Type B pancreatic cell (in vitro differentiated cells): ENCODE data around the gene ISOC2. TPM values are rescaled to one million over a fixed set of nuclear protein-coding genes. Genes with fewer than 3 reads are reported as not detected.
"Not testable (repeated sequence)": the region's sequence is repeated elsewhere in the genome, so short reads cannot be mapped to it uniquely, and the experiment has no call there.

Experiments used
- DNase-seq: peaks from one replicate; pipeline ENCODE4 v3.0.0; 2021; ENCODE audit warnings: mixed read lengths; ENCODE audit not compliant: unreplicated experiment; ENCODE audit errors: extremely low spot score
- H3K27ac Mint-ChIP-seq: 2 replicates; pipeline ENCODE4 v1.8.0; 2021; ENCODE audit warnings: mild to moderate bottlenecking, mixed read lengths
- H3K27me3 Mint-ChIP-seq: 2 replicates; pipeline ENCODE4 v1.8.0; 2021; ENCODE audit warnings: mixed read lengths
- H3K36me3 Mint-ChIP-seq: 2 replicates; pipeline ENCODE4 v1.8.0; 2021; ENCODE audit warnings: mixed read lengths
- H3K4me1 Mint-ChIP-seq: one replicate; pipeline ENCODE4 v1.8.0; 2021; ENCODE audit warnings: mixed read lengths; ENCODE audit not compliant: unreplicated experiment
- H3K4me3 Mint-ChIP-seq: 2 replicates; pipeline ENCODE4 v1.8.0; 2021; ENCODE audit warnings: mild to moderate bottlenecking, mixed read lengths
- H3K9me3 Mint-ChIP-seq: 2 replicates; pipeline ENCODE4 v1.8.0; 2021; ENCODE audit warnings: mixed read lengths
- CTCF ChIP-seq: fragments of 200-600 bp; sonication (generic); conservative IDR thresholded peaks from 2 replicates; pipeline ENCODE4 v1.5.0; 2021; ENCODE audit warnings: antibody characterized with exemption, mild to moderate bottlenecking
- total RNA-seq: library from RNA; stranded (reverse); gene quantifications from 2 replicates; pipeline ENCODE4 v1.2.1, GENCODE V29; 2021; ENCODE audit warnings: low replicate concordance

The ISOC2 gene
- total RNA-seq, 1 donor from 2014 or later, result 47.5 TPM

DNA sequence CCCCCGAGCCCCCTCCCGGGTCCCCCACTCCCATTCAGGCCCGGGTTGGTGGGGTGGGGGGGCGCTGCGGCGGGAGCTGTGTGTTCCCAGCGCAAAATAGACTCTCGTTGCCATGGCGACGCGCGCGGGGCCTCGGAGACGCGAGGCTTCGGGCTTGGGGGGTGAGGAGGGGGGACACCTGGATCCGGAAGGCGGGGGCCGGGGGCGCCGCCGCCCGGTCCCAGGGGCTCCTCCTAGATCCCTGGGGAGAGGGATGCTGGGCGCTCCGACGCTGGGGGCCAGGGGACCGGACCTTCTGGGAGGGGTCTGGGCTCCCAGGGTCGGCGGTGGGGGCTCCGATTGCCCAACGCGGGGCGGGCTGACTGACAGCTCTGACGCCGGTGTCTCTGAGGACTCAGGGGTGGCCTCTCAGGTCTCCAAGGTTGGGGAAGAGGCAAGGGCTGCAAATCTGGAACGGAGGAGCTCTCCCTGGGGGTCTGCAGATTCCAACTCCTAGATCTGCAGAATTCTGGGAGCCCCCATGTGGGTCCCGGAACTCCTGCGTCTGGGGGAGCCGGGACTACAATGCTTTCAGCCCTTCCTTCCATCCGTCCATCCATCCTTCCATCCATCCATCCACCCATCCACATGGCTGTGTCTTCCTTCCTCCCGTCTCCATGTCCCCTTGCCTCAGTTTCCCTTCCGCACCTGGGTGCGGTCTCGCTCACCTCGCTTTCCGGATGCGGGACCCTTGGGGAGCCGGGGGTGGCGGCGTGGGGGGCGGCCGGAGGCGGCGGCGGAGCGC is 9.3 kb downstream of the ISOC2 start:
- H3K9me3 Mint-ChIP-seq, result no peaks in the 10 kb centered on the region
- DNase-seq, result no peak
- peaks cover 8% of the 10 kb centered on the region for H3K36me3 Mint-ChIP-seq
- H3K27ac Mint-ChIP-seq, result no peak overlapping the region
- H3K4me1 Mint-ChIP-seq, result peaks cover 12% of the 10 kb centered on the region
- H3K4me3 Mint-ChIP-seq, result peak overlapping the region; percentile 77
- no peak for TF ChIP-seq CTCF
- peaks cover 29% of the 10 kb centered on the region for H3K27me3 Mint-ChIP-seq

- peak overlapping the region; percentile 77 for H3K4me3 Mint-ChIP-seq
- H3K27ac Mint-ChIP-seq, result no peak overlapping the region
- no peaks in the 10 kb centered on the region for H3K9me3 Mint-ChIP-seq
- no peak for DNase-seq
- TF ChIP-seq CTCF, result no peak
- peaks cover 12% of the 10 kb centered on the region for H3K4me1 Mint-ChIP-seq
- peaks cover 8% of the 10 kb centered on the region for H3K36me3 Mint-ChIP-seq
- peaks cover 29% of the 10 kb centered on the region for H3K27me3 Mint-ChIP-seq
Observed at GRCh38 chr19:55451163-55451964, 10.1 kb downstream of the ISOC2 start.

GRCh38 chr19:55449469-55449868 is 12.0 kb downstream of the ISOC2 start:
- Mint-ChIP-seq H3K27me3 (peaks cover 38% of the 10 kb centered on the region), H3K9me3 (no peaks in the 10 kb centered on the region), H3K27ac (no peak overlapping the region), H3K36me3 (peaks cover 8% of the 10 kb centered on the region), H3K4me1 (peaks cover 12% of the 10 kb centered on the region), H3K4me3 (no peak overlapping the region)
- DNase-seq, result no peak
- TF ChIP-seq CTCF, result no peak

GRCh38 chr19:55448175-55448490 is 13.3 kb downstream of the ISOC2 start:
- H3K4me3 Mint-ChIP-seq, H3K4me1 Mint-ChIP-seq, DNase-seq, H3K27ac Mint-ChIP-seq, H3K9me3 Mint-ChIP-seq, H3K36me3 Mint-ChIP-seq: not testable (repeated sequence)
- peaks cover 41% of the 10 kb centered on the region for H3K27me3 Mint-ChIP-seq

DNA sequence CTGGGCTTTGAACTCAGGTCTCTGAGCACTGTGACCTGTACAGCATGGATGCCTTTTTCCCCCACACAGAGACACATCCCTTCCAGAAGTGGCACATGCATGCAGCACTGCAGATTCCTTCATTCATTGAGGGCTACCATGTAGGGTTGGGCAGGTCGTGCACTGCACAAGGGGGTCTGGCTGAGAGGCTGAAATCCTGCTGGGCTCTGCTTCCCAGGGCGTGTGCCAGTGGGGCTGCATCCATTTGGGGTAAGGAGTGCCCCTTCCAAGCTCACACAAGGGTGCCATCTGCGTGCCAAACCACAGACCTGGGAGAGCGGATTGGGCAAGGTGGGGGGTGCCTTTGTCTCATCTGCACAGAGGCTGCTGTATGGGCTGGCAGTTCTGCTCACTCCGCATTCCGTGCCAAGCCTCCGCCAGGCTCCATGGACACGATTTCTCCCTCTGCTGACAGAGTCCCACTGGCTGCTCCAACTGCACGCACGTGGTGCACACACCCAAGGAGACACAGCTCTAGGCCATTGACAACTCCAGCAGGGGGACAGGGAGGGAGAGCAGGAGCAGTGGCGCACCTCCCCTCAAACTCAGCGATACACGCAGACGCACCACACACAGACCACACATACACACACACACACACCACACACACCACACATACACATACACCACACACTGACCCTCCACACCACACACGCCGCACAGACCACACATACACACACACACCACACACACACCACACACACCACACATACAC is 13.8 kb downstream of the ISOC2 start:
- H3K36me3 Mint-ChIP-seq, result no peaks in the 10 kb centered on the region
- peaks cover 42% of the 10 kb centered on the region for H3K27me3 Mint-ChIP-seq
- no peaks in the 10 kb centered on the region for H3K4me1 Mint-ChIP-seq
- DNase-seq, result no peak
- no peak overlapping the region for H3K4me3 Mint-ChIP-seq
- no peak overlapping the region for H3K27ac Mint-ChIP-seq
- no peaks in the 10 kb centered on the region for H3K9me3 Mint-ChIP-seq
- no peak for TF ChIP-seq CTCF

DNA sequence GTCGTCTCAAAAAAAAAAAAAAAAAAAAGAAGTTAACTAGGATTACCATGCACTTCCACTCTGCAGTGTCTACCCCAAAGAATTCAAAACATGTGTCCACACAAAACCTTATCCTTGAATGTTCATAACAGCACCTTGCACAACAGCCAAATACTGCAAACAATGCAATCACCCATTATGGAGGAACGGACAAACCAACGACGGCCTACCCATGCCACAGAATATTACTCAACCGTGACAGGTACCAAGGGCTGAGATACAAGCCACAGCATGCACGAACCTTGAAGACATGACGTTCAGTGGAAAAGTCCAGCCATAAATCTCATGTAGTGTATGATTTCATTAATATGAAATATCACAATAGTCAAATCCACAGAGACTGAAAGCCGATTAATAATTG is 15.4 kb downstream of the ISOC2 start:
- DNase-seq, result no peak
- Mint-ChIP-seq H3K27me3 (peaks cover 51% of the 10 kb centered on the region), H3K36me3 (peaks cover 4% of the 10 kb centered on the region), H3K27ac (no peak overlapping the region), H3K4me3 (no peak overlapping the region), H3K9me3 (no peaks in the 10 kb centered on the region), H3K4me1 (peaks cover 6% of the 10 kb centered on the region)
- TF ChIP-seq CTCF, result no peak
